SK-N-SH (cell line): ENCODE measurements around the gene DHDDS. TPM values are rescaled to one million over a fixed set of nuclear protein-coding genes. Genes with fewer than 3 reads are reported as not detected.

ENCODE experiments used
- CTCF ChIA-PET: fragments of 300-600, 350-600 bp; formaldehyde crosslinking; extraction: SDS; loops from one replicate; lab custom pipeline; 2021; lab: Yijun Ruan, JAX
- POLR2A ChIA-PET: fragments of 350-600 bp; sonication (Branson Sonifier 250); formaldehyde crosslinking; extraction: SDS; loops from one replicate; lab custom pipeline; 2020; ENCODE audit warnings: antibody characterized with exemption, inconsistent platforms; lab: Yijun Ruan, JAX
- DNase-seq: peaks from one replicate; pipeline ENCODE4 v3.0.0; 2012
- H2AFZ ChIP-seq: fragments of 200-600 bp; sonication (generic); 2 replicates; pipeline ENCODE4 v1.8.1; 2016; ENCODE audit warnings: antibody characterized with exemption, mild to moderate bottlenecking, low read depth
- H3F3A ChIP-seq: fragments of 200-600 bp; sonication (generic); replicated peaks from 2 replicates; pipeline ENCODE3; 2016; ENCODE audit warnings: antibody characterized with exemption, mild to moderate bottlenecking; ENCODE audit not compliant: insufficient read depth
- H3K27ac ChIP-seq, 2 experiments: fragments of 200-500 bp in 1 of 2; fragments of 200-600 bp in 1 of 2; sonication (Bioruptor generic) in 1 of 2; sonication (generic), shearing (Covaris generic) in 1 of 2; 2 replicates each; pipeline versions ENCODE4 v1.5.1 to v1.6.1; 2014 to 2016; ENCODE audit warnings: low read depth in 2 of 2, inconsistent platforms in 1 of 2, low read length in 1 of 2, mild to moderate bottlenecking in 1 of 2, mixed read lengths in 1 of 2
- H3K27me3 ChIP-seq: fragments of 200-600 bp; sonication (generic), shearing (Covaris generic); 2 replicates; pipeline ENCODE4 v1.6.1; 2016; ENCODE audit warnings: mixed run types; ENCODE audit not compliant: insufficient read depth
- H3K36me3 ChIP-seq, 2 experiments: fragments of 200-500 bp in 1 of 2; fragments of 200-600 bp in 1 of 2; sonication (Bioruptor generic) in 1 of 2; sonication (generic) in 1 of 2; replicated peaks in 1 of 2; 2 replicates each; pipeline versions ENCODE3 to v1.5.1; 2014 to 2016; ENCODE audit warnings: low read length in 1 of 2, mild to moderate bottlenecking in 1 of 2; ENCODE audit not compliant: insufficient read depth in 2 of 2, control insufficient read depth in 1 of 2
- H3K4me1 ChIP-seq, 2 experiments: fragments of 200-500 bp in 1 of 2; fragments of 200-600 bp in 1 of 2; sonication (Bioruptor generic) in 1 of 2; sonication (generic), shearing (Covaris generic) in 1 of 2; 2 replicates each; pipeline versions ENCODE4 v1.5.1 to v1.6.1; 2014 to 2016; ENCODE audit warnings: low read depth in 1 of 2, low read length in 1 of 2, mixed run types in 1 of 2; ENCODE audit not compliant: insufficient read depth in 2 of 2, control insufficient read depth in 1 of 2
- H3K4me2 ChIP-seq: fragments of 200-600 bp; sonication (generic), shearing (Covaris generic); 2 replicates; pipeline ENCODE4 v1.6.1; 2017; ENCODE audit warnings: mixed run types
- H3K4me3 ChIP-seq, 2 experiments: fragments of 200-500 bp in 1 of 2; fragments of 200-600 bp in 1 of 2; sonication (Bioruptor generic) in 1 of 2; sonication (generic), shearing (Covaris generic) in 1 of 2; 2 replicates each; pipeline versions ENCODE4 v1.5.1 to v1.8.1; 2014 to 2016; ENCODE audit warnings: low read depth in 2 of 2, inconsistent platforms in 1 of 2, low read length in 1 of 2, mild to moderate bottlenecking in 1 of 2, mixed read lengths in 1 of 2, moderate library complexity in 1 of 2
- H3K79me2 ChIP-seq: fragments of 200-600 bp; sonication (generic); 2 replicates; pipeline ENCODE4 v1.8.1; 2017; ENCODE audit warnings: mild to moderate bottlenecking; ENCODE audit not compliant: insufficient read depth
- H3K9ac ChIP-seq: fragments of 200-600 bp; sonication (generic); 2 replicates; pipeline ENCODE4 v1.6.1; 2017; ENCODE audit warnings: mixed run types
- H3K9me2 ChIP-seq: fragments of 200-600 bp; sonication (generic); 2 replicates; pipeline ENCODE4 v1.6.1; 2017; ENCODE audit warnings: mixed run types
- H3K9me3 ChIP-seq: fragments of 200-600 bp; sonication (generic); 2 replicates; pipeline ENCODE4 v1.6.1; 2017; ENCODE audit warnings: mixed run types, mild to moderate bottlenecking, moderate library complexity
- H4K20me1 ChIP-seq: fragments of 200-600 bp; sonication (generic); 2 replicates; pipeline ENCODE4 v1.6.1; 2017; ENCODE audit warnings: mild to moderate bottlenecking, mixed run types; ENCODE audit not compliant: insufficient read depth
- CHD2 ChIP-seq: fragments of 150-350 bp; IDR thresholded peaks from 2 replicates; pipeline ENCODE4 v1.6.1; 2018; ENCODE audit warnings: low read length; ENCODE audit not compliant: partially characterized antibody
- ELF1 ChIP-seq: IDR thresholded peaks from 2 replicates; pipeline ENCODE4 v1.4.0; 2012
- EZH2phosphoT487 ChIP-seq: fragments of 200-600 bp; sonication (generic); IDR thresholded peaks from 2 replicates; pipeline ENCODE4 v1.6.1; 2017; ENCODE audit warnings: low read depth, mixed run types, mild to moderate bottlenecking, antibody characterized with exemption, moderate library complexity, borderline replicate concordance
- FOSL2 ChIP-seq: IDR thresholded peaks from 2 replicates; pipeline ENCODE4 v1.4.0; 2012; ENCODE audit warnings: low read depth, mild to moderate bottlenecking, moderate library complexity, borderline replicate concordance
- FOXJ3 ChIP-seq: sonication (generic); formaldehyde crosslinking; IDR thresholded peaks from 2 replicates; pipeline ENCODE4 v1.5.1; 2020; ENCODE audit warnings: mild to moderate bottlenecking, missing genetic modification reagents
- FOXM1 ChIP-seq: IDR thresholded peaks from 2 replicates; pipeline ENCODE4 v1.4.0; 2012; ENCODE audit warnings: low read depth, mild to moderate bottlenecking
- GATA2 ChIP-seq: sonication (generic); formaldehyde crosslinking; IDR thresholded peaks from 2 replicates; pipeline ENCODE4 v1.5.0; 2020; ENCODE audit warnings: mild to moderate bottlenecking, missing genetic modification reagents
- JUND ChIP-seq: IDR thresholded peaks from 2 replicates; pipeline ENCODE4 v1.4.0; 2012
- MEF2A ChIP-seq: IDR thresholded peaks from 2 replicates; pipeline ENCODE4 v1.4.0; 2012; ENCODE audit warnings: low read depth, borderline replicate concordance
- MXI1 ChIP-seq: IDR thresholded peaks from 2 replicates; pipeline ENCODE4 v1.6.1; 2012; ENCODE audit warnings: mild to moderate bottlenecking, low read depth, low read length, improper control_type of control experiment
- NFIC ChIP-seq: IDR thresholded peaks from 2 replicates; pipeline ENCODE4 v1.4.0; 2012; ENCODE audit warnings: borderline replicate concordance
- POLR2AphosphoS5 ChIP-seq: IDR thresholded peaks from 2 replicates; pipeline ENCODE4 v1.6.1; 2012; ENCODE audit warnings: low read depth, low read length
- RAD21 ChIP-seq: IDR thresholded peaks from 2 replicates; pipeline ENCODE4 v1.6.1; 2012; ENCODE audit warnings: mild to moderate bottlenecking, low read length
- RCOR1 ChIP-seq: fragments of 150-350 bp; IDR thresholded peaks from 2 replicates; pipeline ENCODE4 v1.6.1; 2017; ENCODE audit warnings: antibody characterized with exemption, low read length
- RFX5 ChIP-seq: IDR thresholded peaks from 2 replicates; pipeline ENCODE4 v1.6.1; 2012; ENCODE audit warnings: mild to moderate bottlenecking, improper control_type of control experiment, low read length
- SIN3A ChIP-seq: IDR thresholded peaks from 2 replicates; pipeline ENCODE4 v1.6.1; 2012; ENCODE audit warnings: low read depth, mild to moderate bottlenecking, low read length, moderate library complexity, borderline replicate concordance
- SMC3 ChIP-seq: IDR thresholded peaks from 2 replicates; pipeline ENCODE4 v1.6.1; 2012; ENCODE audit warnings: low read depth, low read length, improper control_type of control experiment
- TCF12 ChIP-seq: IDR thresholded peaks from 2 replicates; pipeline ENCODE4 v1.4.0; 2012
- YY1 ChIP-seq: IDR thresholded peaks from 2 replicates; pipeline ENCODE4 v1.4.0; 2012; ENCODE audit warnings: low read depth, mild to moderate bottlenecking
- WGBS: methylation state at CpG from one replicate; pipeline ENCODE4 v1.1.6; 2017; ENCODE audit warnings: low lambda C conversion rate; 5-methylcytosine and 5-hydroxymethylcytosine counted together
- polyA plus RNA-seq, 3 experiments: library from polyadenylated mRNA; depleted of rRNA; stranded (reverse); fragments of >200 nt; gene quantifications; 2 replicates each; pipeline ENCODE4 v1.2.3, GENCODE V29; 2012
- TF ChIP-seq, protein P1 (sequence below): IDR thresholded peaks from 2 replicates; pipeline ENCODE4 v1.4.0; 2012; ENCODE audit warnings: low read depth, borderline replicate concordance
- TF ChIP-seq, protein P2 (sequence below): fragments of 150-350 bp; IDR thresholded peaks from 2 replicates; pipeline ENCODE4 v1.6.1; 2017; ENCODE audit warnings: antibody characterized with exemption, low read length, low read depth, borderline replicate concordance
- TF ChIP-seq, protein P3 (sequence below): IDR thresholded peaks from 2 replicates; pipeline ENCODE4; 2012
- TF ChIP-seq, protein P4 (sequence below): IDR thresholded peaks from 2 replicates; pipeline ENCODE4 v1.4.0; 2012; ENCODE audit warnings: low read depth, borderline replicate concordance
- TF ChIP-seq, protein P5 (sequence below): IDR thresholded peaks from 2 replicates; pipeline ENCODE4 v1.4.0; 2012; ENCODE audit warnings: low read depth
- TF ChIP-seq, protein P6 (sequence below): IDR thresholded peaks from 2 replicates; pipeline ENCODE4 v1.6.1; 2012; ENCODE audit warnings: mild to moderate bottlenecking, low read depth, low read length, moderate library complexity

The DHDDS gene
- polyA plus RNA-seq, 1 of the 3 experiments (the other 2 are of a cell fraction), result 25.0 TPM

DNA sequence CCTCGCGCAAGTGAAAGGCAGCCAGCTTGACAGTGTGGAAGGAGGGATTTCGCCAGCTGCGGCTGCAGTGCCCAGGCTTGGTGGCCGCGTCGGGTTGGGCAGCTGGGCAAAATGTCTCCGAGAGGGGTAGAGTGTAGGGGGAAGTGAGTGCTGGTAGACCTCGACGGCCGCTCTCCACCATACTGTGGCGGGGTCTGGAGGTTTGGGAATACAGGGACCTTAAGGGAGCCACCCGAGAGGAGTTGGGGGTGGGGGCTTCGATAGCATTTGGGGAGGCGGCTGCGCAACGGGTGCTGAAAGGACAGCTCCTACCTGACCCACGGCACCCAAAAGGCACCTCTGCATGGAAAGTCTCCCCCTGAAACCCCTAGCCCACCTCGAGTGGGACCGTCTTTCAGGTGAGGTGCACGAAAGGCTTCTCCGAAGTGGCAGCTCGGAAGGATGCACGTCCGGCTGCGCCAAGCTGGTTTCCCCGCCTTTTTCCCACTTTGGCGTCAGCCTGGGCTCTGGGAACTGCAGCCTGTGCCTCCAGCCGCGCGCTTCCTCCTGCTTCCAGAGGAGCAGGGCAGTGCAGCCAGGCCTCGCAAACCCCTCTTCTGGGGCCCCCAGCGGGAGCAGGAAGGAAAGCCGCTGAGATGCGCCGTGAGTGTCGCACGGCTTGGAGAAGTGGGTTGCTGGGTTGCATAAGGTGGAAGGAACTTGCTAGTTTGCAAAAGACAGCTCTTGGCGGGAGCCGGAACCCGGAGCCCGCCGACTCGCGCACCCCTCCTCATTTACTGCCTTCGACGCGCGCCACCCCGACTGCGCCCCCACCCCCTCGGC, 39.6 kb downstream of the DHDDS start:
- POLR2A ChIA-PET, result interaction anchor here (0.7 to 2.6 kb wide), 10 partner anchors 10 to 416 kb away, joined by 3 to 16 read pairs (median 4); partner anchors contain the start of genes DHDDS and SH3BGRL3
- no peaks in the 10 kb centered on the region for H3K27me3 ChIP-seq
- peaks cover 40 to 57% of the 10 kb centered on the region in 2 experiments for H3K36me3 ChIP-seq
- peak; percentile 51 for DNase-seq
- no peaks in the 10 kb centered on the region for H3K9me3 ChIP-seq
- peak overlapping the region; percentile 96 to 98 for H3K27ac ChIP-seq
- H3K9me2 ChIP-seq, result no peaks in the 10 kb centered on the region
- no peak overlapping the region for H2AFZ ChIP-seq
- CTCF ChIA-PET, result interaction anchor here (0.7 to 2.0 kb wide), 11 partner anchors 9 to 221 kb away, joined by 3 to 7 read pairs (median 3); partner anchors contain the start of gene DHDDS
- peaks cover 42% of the 10 kb centered on the region for H3F3A ChIP-seq
- peak overlapping the region; percentile 94 to 95 for H3K4me3 ChIP-seq
- peak overlapping the region; percentile 82 for H3K4me2 ChIP-seq
- H3K9ac ChIP-seq, result peak overlapping the region; percentile 100; the same call in 1 of the 2 replicates
- H4K20me1 ChIP-seq, result peaks cover 38% of the 10 kb centered on the region
- H3K79me2 ChIP-seq, result peaks cover 30% of the 10 kb centered on the region
- 4% methylated on average over 21 of the region's 52 CpGs for WGBS
- peaks cover 6 to 26% of the 10 kb centered on the region in 2 experiments; a peak in 3 of 4 replicates for H3K4me1 ChIP-seq
- TF ChIP-seq RAD21 (no peak), CHD2 (no peak), POLR2AphosphoS5 (peak; percentile 49; the same call in 1 of the 2 replicates), FOXM1 (no peak), JUND (no peak), TCF12 (no peak), ELF1 (no peak; the same call in 1 of the 2 replicates), SMC3 (no peak), FOXJ3 (CRISPR knock-in tag) (no peak), RFX5 (no peak), SIN3A (no peak), RCOR1 (no peak), MEF2A (no peak), NFIC (no peak), FOSL2 (peak; percentile 13; the same call in 1 of the 2 replicates), MXI1 (0 out of 2 replicates have a peak, but pooled peaks have one; percentile 9), EZH2phosphoT487 (no peak), YY1 (no peak), GATA2 (CRISPR knock-in tag) (no peak)
- TF ChIP-seq, protein P1, sequence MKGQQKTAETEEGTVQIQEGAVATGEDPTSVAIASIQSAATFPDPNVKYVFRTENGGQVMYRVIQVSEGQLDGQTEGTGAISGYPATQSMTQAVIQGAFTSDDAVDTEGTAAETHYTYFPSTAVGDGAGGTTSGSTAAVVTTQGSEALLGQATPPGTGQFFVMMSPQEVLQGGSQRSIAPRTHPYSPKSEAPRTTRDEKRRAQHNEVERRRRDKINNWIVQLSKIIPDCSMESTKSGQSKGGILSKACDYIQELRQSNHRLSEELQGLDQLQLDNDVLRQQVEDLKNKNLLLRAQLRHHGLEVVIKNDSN, result no peak
- TF ChIP-seq, protein P2, sequence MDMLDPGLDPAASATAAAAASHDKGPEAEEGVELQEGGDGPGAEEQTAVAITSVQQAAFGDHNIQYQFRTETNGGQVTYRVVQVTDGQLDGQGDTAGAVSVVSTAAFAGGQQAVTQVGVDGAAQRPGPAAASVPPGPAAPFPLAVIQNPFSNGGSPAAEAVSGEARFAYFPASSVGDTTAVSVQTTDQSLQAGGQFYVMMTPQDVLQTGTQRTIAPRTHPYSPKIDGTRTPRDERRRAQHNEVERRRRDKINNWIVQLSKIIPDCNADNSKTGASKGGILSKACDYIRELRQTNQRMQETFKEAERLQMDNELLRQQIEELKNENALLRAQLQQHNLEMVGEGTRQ, result no peak
- TF ChIP-seq, protein P3, sequence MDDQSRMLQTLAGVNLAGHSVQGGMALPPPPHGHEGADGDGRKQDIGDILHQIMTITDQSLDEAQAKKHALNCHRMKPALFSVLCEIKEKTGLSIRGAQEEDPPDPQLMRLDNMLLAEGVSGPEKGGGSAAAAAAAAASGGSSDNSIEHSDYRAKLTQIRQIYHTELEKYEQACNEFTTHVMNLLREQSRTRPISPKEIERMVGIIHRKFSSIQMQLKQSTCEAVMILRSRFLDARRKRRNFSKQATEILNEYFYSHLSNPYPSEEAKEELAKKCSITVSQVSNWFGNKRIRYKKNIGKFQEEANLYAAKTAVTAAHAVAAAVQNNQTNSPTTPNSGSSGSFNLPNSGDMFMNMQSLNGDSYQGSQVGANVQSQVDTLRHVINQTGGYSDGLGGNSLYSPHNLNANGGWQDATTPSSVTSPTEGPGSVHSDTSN, result no peak
- TF ChIP-seq, protein P4, sequence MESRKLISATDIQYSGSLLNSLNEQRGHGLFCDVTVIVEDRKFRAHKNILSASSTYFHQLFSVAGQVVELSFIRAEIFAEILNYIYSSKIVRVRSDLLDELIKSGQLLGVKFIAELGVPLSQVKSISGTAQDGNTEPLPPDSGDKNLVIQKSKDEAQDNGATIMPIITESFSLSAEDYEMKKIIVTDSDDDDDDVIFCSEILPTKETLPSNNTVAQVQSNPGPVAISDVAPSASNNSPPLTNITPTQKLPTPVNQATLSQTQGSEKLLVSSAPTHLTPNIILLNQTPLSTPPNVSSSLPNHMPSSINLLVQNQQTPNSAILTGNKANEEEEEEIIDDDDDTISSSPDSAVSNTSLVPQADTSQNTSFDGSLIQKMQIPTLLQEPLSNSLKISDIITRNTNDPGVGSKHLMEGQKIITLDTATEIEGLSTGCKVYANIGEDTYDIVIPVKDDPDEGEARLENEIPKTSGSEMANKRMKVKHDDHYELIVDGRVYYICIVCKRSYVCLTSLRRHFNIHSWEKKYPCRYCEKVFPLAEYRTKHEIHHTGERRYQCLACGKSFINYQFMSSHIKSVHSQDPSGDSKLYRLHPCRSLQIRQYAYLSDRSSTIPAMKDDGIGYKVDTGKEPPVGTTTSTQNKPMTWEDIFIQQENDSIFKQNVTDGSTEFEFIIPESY, result no peak
- TF ChIP-seq, protein P5, sequence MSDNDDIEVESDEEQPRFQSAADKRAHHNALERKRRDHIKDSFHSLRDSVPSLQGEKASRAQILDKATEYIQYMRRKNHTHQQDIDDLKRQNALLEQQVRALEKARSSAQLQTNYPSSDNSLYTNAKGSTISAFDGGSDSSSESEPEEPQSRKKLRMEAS, result peak; percentile 48; the same call in 1 of the 2 replicates
- TF ChIP-seq, protein P6, sequence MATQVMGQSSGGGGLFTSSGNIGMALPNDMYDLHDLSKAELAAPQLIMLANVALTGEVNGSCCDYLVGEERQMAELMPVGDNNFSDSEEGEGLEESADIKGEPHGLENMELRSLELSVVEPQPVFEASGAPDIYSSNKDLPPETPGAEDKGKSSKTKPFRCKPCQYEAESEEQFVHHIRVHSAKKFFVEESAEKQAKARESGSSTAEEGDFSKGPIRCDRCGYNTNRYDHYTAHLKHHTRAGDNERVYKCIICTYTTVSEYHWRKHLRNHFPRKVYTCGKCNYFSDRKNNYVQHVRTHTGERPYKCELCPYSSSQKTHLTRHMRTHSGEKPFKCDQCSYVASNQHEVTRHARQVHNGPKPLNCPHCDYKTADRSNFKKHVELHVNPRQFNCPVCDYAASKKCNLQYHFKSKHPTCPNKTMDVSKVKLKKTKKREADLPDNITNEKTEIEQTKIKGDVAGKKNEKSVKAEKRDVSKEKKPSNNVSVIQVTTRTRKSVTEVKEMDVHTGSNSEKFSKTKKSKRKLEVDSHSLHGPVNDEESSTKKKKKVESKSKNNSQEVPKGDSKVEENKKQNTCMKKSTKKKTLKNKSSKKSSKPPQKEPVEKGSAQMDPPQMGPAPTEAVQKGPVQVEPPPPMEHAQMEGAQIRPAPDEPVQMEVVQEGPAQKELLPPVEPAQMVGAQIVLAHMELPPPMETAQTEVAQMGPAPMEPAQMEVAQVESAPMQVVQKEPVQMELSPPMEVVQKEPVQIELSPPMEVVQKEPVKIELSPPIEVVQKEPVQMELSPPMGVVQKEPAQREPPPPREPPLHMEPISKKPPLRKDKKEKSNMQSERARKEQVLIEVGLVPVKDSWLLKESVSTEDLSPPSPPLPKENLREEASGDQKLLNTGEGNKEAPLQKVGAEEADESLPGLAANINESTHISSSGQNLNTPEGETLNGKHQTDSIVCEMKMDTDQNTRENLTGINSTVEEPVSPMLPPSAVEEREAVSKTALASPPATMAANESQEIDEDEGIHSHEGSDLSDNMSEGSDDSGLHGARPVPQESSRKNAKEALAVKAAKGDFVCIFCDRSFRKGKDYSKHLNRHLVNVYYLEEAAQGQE, result peak; percentile 88
